Hindlimb muscle (tissue), 1 donor: ENCODE data around the gene KLF6. TPM values are rescaled to one million over a fixed set of nuclear protein-coding genes. Genes with fewer than 3 reads are reported as not detected.

Source experiments
- DNase-seq: peaks from one replicate; pipeline ENCODE4 v3.0.0-alpha.2; 2013
- polyA plus RNA-seq: library from polyadenylated mRNA; unstranded; fragments of 120-200 nt; gene quantifications from one replicate; pipeline ENCODE4 v1.2.1, GENCODE V29; 2013; ENCODE audit not compliant: insufficient read length

The KLF6 gene
- polyA plus RNA-seq, 1 donor = 110 TPM

DNA sequence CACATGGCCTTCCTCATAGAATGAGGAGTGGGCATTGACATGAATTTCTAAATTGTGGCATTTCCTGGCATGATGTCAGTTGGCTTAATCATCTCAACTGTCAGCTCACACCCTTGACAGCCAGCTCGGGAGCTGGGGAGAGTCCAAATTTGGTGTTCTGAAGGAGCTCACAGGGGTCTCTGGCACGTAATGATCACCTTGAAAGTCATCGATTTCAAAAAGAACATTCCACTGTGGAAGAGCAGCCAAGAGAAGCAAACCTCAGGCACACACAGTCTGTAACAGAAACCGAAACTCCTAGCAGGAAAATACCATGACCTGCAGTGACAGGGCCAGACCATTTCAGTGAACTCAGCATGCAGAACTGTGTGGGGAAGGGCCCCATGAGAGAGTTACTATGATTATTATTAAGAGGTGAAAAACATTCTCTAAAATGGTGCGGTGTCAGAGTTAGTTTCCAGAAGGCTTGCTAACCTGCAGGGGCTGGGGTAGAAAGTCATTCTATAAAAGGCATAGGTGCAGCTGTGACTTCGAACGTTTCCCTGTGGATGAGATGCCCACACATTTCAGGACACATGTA, 26.4 kb upstream of the KLF6 start:
- peak; percentile 45 for DNase-seq

DNA sequence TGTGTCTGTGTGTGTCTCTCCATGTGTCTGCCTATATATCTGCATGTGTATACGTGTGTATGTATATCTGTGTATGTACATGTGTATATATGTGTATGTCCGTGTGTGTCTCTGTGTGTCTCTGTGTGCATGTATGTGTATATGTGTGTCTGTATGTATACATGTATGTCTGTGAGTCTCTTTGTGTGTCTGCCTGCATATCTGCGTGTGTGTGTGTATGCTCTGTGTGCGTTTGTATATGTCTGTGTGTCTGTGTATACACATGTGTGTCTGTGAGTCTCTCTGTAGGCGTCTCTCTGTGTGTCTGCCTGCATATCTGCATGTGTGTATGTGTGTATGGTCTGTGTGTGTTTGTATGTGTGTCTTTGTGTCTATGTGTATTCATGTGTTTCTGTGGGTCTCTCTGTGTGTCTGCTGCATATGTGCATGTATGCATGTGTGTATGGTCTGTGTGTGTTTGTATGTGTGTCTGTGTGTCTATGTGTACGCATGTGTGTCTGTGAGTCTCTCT, 23.7 kb upstream of the KLF6 start:
- DNase-seq = no peak

DNA sequence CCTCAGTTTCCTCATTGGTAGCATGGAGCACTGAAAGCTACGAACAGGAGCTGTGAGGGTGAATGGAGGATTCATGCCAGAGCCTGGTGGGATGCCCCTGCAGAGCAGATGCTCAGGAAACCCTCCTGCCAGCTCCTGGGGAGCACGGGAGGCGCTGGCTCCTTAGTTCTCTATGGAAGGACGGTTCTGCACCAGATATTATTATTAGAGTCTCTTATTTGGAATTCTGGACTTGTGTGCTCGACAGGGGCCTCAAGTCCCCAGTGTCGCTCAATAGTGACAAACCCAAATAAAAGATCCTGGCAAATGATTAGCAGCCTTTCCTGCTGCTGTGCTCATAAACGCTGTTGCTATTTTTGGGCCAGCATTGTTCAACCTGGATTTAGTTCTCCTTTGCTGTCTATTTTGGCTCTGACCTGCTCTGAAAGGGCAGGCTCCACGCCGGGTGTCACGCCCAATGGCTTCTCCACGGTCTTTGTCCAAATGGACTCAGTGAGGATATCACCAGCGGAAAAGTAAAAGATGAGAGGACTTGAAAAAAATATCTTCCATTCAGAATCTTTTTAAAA, 23.0 kb upstream of the KLF6 start:
- no peak for DNase-seq

DNA sequence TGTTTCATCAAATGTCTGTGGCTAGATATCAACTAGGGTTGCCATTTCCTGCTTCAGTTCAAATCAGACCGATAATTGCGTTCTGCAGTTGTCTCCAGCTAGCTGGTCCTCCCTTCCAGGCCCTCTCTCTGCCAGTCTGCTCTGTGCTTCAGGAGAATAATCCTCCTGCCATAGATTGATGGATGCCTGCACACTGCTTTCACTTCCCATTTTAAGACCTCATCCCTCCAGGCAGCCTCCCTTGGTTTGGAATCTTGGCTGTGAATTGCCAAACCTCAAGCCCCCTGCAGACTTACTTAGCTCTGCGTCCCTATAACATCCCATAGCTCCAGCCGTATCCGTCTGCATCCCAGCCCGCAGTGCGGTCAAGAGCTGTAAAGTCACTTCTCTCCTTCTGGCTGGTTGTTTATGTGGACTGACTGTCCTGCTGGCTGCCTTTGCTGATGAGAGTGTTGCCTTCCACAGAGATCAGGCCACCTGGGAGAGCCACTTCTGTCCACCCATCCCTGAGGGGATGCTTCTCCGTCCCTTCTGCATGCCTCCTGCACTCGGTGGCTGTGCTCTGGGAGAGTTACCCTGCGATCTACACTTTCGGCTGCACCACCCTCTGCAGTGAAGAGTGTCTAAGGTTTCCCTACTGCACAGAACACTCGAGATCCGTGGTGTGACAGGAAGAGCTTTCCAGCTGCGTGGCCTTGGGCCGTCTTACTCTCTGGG, 22.4 kb upstream of the KLF6 start:
- no peak for DNase-seq

DNA sequence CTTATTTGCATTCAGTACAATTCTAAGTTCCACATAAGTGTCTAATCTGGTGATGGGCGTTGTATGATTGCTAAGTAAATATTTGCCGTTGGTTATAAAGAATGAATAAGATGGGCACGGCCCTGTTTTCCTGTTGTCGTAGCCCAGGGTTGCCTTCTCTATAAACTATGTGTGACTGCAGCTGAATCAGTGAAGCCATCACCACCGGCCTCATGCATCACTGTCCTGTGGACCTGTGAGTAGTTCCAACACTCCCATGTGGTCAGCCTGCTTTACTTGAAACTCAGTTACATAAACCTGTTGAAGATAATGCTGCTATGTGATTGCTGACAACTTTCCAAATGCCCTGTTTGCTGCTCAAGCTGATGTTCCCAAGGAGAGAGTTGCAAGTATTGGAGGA, 21.6 kb upstream of the KLF6 start:
- DNase-seq = no peak

DNA sequence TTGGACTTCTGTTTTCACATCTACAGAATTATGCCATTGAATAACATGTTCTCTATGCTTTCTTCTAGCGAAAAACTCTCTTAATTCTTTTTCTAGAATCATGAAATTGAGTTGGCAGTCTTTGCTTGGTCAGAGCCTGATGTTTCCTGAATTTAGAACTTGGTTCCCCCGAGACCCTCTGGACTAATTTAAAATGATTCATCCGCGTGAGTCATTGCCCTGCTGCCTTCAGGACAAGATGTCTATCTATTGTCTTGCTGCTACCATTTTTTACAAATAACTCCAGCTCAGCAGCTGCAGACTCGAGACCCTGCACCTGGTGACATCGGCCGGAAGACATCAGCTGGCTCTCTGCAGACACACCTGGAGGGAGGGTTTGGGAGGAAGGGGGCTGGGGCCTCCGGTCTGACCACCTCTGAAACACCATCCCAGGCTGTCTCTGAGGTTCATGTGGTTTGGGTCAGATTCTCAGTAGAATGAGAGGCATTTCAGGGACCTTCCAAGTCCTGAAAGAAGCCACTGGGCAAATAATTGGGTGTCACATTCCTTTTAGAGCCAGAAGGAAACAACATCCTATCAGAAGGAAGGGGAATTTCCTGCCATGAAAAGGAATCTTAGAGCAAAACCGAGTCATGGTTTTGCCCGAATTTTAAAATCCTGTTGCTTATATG, 20.9 kb upstream of the KLF6 start:
- DNase-seq = peak; percentile 76

DNA sequence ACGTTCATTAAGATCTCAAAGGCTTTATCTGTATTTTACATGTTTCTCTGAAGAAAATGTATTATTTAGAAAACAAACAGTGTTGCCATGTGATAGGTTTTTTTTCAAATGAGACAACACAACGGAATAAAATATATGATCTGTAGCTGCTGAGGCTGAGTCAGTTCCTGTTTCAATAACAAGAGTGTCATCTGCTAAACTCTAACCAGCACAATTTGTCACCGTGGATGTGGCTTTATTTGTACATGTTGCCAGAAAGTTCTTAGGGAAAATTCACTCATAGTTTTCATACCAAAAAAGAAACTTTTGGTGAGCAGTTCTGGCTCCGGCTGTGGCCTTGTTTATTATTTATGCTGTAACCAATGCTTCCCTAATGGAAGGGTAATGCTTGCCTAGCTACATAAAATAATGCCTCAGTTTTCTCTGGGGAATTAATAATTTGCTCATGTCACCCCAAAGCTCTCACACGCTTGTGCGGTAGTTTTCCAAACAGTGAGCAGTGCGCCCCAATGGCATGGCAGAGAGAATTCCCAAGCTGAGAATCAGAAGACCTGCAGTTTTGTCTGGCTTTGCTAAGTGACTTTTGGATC, 20.3 kb upstream of the KLF6 start:
- peak; percentile 51 for DNase-seq

DNA sequence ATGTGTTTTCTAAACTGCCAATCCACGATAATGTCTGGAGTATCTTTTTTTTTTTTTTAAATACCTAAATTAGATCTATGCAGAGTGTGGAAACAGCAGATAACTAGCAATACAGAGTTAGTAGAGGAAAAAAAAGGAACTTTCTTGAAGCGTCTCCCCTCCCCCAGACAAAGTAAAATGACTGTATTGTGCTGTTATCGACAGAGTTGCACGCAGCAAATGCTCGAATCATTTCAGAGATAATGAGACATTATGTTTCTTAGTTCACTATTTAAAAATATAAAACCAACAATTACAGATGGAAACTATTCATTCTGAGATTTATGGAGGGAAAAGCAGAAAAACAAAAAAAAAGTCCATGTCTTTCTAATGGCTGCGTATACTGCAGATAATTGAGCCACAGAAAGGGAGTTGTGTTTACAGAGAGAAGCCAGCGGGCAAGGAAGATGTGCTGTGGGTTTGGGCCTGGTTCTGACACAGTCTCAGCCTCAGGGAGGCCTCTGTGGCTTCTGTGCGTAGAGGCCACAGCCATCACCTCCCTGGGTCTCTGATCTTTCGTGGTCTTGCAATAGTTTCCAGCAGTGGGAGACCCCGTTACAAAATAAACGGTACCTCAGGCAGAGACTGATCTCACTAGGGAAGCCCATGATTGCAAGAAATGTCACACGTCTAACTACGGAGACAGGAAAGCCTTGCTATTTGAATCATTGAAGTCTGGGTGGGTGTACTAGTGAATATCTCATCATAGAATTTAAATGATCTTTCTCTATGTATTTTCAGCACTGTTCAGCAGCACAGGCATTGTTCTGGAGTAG, 19.1 kb upstream of the KLF6 start:
- no peak for DNase-seq

DNA sequence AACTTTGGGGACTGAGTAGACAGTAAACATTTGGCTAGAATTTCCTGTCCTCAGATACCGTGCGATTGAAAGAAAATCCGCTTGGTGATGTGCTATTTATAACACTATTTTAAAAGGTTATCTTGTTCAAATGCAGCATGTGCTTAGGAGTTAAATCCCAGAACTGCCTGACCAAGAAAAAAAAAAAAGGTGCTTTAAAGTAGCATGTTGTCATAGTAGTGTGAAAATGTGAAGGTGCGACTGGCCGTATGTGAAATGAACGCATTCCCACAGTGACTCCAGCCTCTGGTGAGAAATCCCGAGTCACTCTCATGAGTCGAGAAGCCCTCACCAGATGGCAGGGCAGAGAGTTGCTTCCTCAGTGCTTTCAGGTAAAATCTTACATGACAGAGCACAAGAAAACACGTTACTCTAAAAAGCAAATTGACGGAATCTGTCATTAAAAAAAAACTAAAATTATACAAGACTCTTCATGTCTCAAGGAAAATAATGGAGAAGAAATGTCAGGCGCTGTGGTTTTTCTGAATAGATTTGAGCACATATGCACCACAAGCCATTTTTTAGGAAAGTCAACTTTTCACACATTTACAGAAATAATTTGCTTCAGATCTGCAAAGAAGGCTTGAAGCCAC, 18.4 kb upstream of the KLF6 start:
- DNase-seq = no peak

DNA sequence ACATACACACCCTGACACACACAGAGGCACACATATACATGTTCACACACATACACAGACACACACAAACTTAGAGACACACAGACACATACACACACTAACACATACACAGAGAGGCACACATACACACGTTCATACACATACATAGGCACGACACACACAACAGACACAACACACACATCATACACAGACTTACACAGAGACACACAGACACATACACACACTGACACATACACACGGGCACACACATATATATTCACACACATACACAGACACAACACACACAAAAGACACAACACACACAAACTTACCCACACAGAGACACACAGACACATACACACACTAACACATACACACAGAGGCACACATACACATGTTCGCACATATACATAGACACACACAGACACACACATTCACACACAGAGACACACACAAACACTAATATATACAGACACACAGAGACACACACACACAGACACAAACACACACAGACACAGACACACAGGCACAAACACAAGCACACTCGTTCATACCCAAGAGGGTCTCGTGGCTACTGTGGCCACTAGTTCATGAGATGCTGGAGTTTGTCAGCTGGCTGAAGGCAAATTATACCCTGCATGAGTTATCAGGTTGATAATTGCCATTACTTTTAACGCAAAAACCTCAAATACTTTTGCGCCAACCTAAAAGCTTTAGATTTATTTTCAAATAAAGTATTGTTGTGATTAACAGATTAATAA, 17.7 kb upstream of the KLF6 start:
- DNase-seq = no peak

DNA sequence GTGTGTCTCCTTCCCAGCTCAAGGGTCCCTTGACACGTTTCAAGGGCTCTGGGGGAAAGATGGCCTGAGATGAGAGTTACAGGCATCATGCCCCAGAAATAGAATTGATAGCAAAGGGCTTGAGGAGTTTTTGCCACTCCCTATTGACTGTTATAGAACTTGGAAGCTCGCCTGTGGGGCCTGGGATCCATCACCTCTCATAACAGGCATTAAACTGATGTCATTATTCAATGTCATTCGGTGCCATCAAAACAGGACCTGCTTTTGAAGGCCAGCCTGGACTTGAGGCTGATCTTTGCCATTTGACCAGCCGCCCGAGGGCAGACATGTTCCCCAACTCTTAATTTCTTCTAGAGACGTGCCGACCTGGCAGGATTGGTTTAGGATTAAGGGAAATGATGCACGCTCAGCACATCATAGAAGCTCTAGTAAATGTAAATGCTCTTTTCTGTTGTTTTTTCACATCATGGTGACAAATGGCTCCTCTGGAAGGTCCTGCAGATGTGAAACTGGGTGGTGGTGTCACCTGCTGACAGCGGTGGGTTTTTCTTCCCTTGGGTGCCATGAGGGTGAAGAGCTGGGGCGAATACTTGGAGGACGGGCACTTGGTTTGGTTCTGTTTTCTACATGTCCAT, 16.7 kb upstream of the KLF6 start:
- DNase-seq = no peak

DNA sequence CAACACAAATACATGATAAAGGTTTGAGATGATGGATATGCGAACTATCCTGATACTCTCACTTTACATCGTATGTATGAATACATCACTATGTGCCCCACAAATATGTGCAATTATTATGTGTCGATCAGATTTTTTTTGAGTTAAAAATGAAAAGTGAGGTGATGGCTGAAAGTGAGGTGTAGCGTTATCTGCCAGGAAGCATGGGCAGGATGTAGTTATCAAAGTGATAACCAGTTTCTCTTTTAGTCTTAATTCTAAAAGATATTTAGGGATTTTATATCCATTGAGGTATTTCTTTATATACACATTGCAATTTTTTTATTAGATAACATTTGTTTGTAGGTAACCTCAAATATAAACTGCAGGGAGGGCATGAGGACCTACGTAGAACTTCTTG, 15.6 kb upstream of the KLF6 start:
- no peak for DNase-seq

DNA sequence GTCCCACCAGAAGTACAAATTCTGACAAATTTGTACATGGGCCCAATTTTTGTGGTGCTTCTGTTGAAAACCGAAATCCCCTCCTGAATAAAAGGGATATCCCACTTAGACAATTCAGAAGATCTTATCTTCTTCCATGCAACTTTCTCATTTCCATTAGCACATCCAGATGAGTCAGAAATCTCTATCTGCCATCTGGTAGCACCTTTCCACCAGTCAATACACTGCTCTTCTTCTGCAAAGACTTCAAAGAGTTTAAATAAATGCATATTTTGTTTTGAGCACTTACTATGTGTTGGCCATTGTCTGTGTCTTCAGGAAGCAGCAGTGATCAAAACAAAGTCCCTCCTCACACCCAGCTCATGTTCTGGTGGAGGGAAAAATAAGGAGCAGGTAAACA, 12.7 kb upstream of the KLF6 start:
- no peak for DNase-seq

DNA sequence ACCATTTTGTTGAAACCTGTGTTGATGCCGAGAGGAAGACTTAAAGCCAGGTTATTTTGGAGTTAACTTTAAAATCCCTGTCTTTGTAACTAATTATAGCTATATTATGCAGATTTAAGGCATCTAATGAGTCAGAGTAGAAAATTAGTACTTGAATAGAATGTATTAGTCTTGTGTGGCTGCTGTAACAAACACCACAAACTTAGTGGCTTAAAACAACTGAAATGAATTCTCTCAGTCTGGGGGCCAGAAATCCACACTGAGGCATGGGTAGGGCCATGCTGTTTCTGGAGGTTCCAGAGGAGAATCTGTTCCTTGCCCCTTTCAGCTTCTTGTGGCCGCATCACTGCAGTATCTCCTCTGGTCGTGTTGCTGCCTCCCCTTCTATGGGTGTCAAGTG, 8.5 kb upstream of the KLF6 start:
- no peak for DNase-seq

DNA sequence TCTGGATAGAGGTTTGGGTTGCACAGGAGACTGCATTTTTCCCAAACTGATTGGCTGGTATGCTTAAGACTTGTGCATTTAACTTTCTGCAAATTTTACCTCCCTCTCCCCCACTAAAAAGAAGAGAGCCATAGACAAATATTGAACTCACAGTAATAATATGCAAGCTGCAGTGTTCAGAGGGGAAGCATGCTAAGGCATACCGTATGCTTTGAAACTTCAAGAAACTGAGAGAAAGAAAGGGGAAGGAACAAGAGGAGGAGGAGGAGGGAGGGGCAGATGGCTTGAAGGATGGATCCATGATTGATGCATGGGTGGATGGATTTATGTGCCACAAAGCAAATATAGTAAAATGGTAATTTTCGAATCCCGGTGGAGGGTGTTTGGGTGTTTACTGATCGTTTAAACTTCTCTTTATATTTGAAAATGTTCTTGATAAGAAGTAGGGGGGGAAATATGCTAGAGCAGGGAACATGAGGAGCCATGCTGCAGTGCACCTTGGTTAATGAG, 7.8 kb upstream of the KLF6 start:
- no peak for DNase-seq

DNA sequence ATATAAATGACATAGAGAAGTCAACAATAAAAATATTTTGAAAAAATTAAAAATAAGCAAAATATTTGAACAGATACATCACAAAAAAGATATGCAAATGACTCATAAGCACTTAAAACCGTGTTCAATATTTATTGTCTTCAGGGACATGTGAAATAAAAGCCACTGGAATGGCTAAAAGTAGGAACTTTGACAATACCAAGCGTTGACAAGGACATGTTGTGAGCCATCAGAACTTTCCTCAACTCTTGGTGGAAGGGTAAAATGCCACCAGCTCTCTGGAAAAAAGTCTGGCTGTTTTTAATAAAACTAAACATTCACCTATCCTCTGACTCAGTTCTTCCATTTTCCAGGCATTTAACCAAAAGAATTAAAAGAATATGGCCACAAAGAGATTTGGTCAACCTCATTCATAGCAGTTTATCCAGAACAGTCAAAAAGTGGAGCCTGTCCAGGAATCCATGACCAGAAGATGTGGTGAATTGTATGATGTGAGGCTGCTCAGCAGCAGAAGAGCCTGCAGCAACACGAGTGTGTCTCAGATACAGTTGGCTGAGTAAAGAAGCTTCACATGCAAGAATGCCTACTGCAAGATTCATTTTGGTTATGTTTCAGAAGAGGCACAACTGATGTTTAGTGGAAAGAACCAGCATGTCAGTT, 7.1 kb upstream of the KLF6 start:
- no peak for DNase-seq

DNA sequence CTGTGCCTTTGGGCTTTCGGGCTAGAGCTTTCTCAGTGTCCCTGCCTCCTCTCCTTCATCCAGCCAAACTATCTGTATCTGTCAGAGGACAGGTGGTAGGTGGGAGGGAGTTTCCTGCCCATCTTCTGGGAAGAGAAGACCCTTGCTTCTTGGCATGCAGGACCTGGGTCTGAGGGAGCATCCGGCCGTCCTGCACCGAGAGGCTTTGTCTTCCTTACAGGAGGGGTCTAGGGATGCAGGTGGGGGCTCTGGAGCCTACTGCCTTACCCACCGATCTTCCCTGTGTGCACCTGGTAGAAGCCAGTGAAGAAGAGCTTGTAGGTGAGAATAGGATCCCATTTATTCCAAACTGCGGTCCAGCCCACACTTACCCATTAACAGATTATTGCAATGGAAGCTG, 5.8 kb upstream of the KLF6 start:
- no peak for DNase-seq

DNA sequence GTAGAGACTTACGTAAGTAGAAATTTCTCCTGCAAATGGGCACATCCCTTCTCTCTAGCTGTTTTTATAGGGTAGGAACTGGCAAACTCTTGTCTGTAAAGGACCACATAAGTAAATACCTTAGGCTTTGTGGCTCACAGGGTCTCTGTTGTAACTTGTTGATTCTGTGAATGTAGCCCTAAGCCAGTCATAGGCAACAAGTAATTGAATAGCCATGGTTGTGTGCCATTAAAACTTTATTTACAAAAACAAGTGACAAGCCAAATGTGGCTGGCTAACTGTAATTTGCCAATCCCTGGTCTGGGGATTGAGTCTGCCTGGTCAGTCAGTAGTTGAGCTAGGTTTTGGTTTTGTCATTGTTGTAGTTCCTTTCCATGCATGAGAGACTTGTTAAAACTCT, 5.3 kb upstream of the KLF6 start:
- DNase-seq = no peak

DNA sequence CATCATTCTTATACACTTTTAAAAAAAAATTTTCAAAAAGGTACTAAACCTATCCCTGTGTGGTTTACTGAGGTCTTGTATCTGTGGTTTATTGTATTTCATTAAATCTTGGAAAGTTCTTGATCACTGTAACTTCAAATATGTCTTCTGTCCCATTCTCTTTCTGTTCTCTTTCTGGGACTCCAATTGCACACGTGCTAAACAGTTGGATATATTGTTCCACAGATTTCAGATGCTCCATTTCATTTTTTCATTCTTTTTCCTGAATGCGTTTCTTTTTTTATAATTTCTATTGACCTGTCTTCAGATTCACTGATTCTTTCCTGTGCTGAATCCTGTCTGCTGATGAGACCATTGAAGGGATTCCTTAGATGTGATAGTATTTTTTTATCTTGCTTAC, 4.6 kb upstream of the KLF6 start:
- no peak for DNase-seq

DNA sequence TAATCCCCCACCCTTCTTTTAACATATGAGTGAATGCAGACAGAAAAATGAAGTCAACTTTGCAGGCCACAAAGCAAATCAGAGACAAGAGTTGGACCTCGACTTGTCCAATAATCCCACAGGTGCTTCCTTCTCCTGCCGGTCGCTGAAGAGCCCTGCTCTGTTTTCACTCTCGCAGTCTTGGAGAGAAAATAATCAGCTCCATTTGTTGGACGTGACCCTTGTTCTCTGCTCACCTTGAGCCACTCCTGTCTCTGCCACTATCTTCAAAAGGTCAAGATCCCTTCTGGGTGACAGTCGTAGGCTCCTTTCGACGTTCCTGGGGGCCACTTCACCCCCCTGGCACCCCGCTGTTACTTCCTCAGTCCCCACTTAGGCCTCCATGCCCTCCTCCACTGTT, 2.8 kb upstream of the KLF6 start:
- no peak for DNase-seq
